ENCODE data around the gene HSPA12A.

Gene HSPA12A

DNA sequence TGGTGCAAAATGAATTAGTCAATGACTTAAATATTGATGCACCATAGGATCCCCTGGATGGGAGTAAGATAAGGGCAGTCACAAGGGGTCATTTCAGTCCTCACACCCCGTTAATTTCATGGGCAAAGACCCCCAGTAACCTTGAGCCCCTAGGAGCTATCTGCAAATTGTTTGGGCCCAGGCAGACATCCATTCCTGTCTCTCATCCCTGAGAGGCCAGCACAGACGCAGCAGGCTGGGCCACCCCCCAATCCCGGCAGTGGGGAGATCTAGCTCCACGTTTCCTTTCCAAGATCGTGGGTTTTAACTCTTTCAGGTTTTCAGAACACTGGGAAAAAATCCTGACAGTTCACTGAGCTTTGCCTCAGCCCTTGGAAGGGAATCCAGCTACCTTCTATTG is 81.5 kb downstream of the HSPA12A start:
- DNase-seq = no peak
- intact Hi-C loops (cut with DNase I; ENCODE audit: low total_unique reads) = no loop called here
- H3K27me3 ChIP-seq = no peaks in the 10 kb centered on the region
- TF ChIP-seq, protein P1, sequence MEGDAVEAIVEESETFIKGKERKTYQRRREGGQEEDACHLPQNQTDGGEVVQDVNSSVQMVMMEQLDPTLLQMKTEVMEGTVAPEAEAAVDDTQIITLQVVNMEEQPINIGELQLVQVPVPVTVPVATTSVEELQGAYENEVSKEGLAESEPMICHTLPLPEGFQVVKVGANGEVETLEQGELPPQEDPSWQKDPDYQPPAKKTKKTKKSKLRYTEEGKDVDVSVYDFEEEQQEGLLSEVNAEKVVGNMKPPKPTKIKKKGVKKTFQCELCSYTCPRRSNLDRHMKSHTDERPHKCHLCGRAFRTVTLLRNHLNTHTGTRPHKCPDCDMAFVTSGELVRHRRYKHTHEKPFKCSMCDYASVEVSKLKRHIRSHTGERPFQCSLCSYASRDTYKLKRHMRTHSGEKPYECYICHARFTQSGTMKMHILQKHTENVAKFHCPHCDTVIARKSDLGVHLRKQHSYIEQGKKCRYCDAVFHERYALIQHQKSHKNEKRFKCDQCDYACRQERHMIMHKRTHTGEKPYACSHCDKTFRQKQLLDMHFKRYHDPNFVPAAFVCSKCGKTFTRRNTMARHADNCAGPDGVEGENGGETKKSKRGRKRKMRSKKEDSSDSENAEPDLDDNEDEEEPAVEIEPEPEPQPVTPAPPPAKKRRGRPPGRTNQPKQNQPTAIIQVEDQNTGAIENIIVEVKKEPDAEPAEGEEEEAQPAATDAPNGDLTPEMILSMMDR (IDR thresholded peaks at IDR 0.05) = no peak
- no peak overlapping the region for H3K4me3 ChIP-seq
- no peaks in the 10 kb centered on the region for H3K36me3 ChIP-seq
- H3K27ac ChIP-seq = no peak overlapping the region
- peaks cover 0 to 6% (median under 1%) of the 10 kb centered on the region in 4 donors for H3K4me1 ChIP-seq
- H3K9me3 ChIP-seq = no peaks in the 10 kb centered on the region

GRCh38 chr10:116659049-116659670 is 83.2 kb downstream of the HSPA12A start:
- Histone ChIP-seq H3K4me3 (no peak overlapping the region), H3K36me3 (no peaks in the 10 kb centered on the region), H3K27me3 (peaks cover 0 to 12% of the 10 kb centered on the region in 2 donors), H3K4me1 (no peaks in the 10 kb centered on the region), H3K27ac (no peak overlapping the region), H3K9me3 (no peaks in the 10 kb centered on the region)
- DNase-seq = no peak
- intact Hi-C loops (cut with DNase I; ENCODE audit: low total_unique reads) = no loop called here
- TF ChIP-seq, protein P1 (IDR thresholded peaks at IDR 0.05) = no peak

DNA sequence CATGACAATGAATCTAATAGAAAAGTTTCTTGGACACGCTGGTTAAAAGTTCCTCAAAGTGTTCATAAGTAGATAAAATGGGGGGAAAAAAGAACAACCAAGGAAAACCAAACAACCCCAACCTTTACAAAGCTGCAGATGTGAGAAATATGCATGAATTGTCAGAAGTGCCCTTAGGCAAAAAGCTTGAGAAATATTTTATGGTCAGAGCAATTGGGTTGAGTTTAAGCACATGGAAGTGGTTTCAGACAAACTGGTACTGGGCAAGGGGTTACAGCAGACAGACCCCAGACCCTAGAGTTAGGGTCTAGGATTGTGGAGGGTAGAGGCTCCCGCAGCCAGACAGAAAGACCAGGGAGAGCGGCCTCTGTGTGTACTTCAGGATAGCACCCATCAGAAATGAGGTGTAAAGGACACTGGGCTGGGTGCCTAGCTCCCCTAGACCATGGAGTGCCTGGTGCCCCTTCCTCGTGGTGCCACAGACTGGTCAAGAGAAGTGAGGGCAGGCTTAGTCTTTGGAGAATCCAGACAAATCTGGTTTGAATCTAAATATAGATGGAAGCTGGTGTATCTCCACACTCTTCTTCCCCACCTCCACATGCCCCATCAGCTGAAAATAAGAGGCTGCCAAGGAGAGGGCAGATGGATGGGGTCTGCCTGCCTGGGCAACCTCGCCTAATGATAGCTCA is 84.4 kb downstream of the HSPA12A start:
- Histone ChIP-seq H3K4me1 (no peaks in the 10 kb centered on the region), H3K36me3 (no peaks in the 10 kb centered on the region), H3K4me3 (no peak overlapping the region), H3K27ac (no peak overlapping the region), H3K27me3 (peaks cover 0 to 12% of the 10 kb centered on the region in 2 donors), H3K9me3 (no peaks in the 10 kb centered on the region)
- intact Hi-C loops (cut with DNase I; ENCODE audit: low total_unique reads) = no loop called here
- TF ChIP-seq, protein P1 (IDR thresholded peaks at IDR 0.05) = no peak
- no peak for DNase-seq

DNA sequence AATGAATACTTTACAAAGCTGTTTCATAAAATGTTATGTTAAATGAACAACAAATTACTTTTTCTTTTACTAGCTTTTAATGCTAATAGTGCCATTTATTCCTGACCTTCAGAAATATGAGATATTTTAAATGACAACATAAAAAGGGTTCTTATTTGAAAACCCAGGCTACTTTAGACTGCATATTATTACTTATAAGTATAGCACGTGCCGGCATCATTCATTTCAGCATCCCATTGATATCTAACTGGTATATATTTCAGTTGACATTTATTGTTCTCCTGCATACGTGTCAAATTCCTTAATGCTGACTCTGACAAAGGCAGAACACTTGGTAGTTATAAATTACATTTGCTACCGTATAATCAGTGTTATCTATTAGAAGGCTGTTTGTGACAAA is 86.3 kb downstream of the HSPA12A start:
- Histone ChIP-seq H3K27me3 (peaks cover 0 to 12% of the 10 kb centered on the region in 2 donors), H3K4me1 (no peaks in the 10 kb centered on the region), H3K36me3 (no peaks in the 10 kb centered on the region), H3K4me3 (no peak overlapping the region), H3K27ac (no peak overlapping the region), H3K9me3 (no peaks in the 10 kb centered on the region)
- intact Hi-C loops (cut with DNase I; ENCODE audit: low total_unique reads) = no loop called here
- TF ChIP-seq, protein P1 (IDR thresholded peaks at IDR 0.05) = no peak
- DNase-seq = no peak

DNA sequence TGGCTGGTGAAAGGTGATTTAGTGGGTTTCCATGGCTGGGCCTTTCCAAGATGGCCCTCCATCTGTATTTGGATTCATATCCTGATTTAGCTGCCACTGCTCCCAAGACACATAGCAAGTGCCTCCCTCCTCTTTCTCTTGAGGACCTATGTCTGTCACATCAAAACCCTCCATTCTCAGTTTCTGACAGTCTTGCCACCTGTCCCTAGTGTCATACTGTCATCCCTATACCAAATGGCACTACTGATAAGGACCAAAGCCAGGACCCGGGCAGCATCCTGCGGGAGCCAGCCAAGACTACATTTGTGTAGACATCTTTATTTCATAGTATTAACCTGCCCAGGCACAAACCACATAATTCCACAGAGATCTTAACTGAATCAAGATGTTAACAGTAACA is 86.8 kb downstream of the HSPA12A start:
- Histone ChIP-seq H3K4me3 (no peak overlapping the region), H3K27me3 (peaks cover 0 to 12% of the 10 kb centered on the region in 2 donors), H3K9me3 (no peaks in the 10 kb centered on the region), H3K4me1 (no peaks in the 10 kb centered on the region), H3K27ac (no peak overlapping the region), H3K36me3 (no peaks in the 10 kb centered on the region)
- intact Hi-C loops (cut with DNase I; ENCODE audit: low total_unique reads) = no loop called here
- no peak for DNase-seq
- TF ChIP-seq, protein P1 (IDR thresholded peaks at IDR 0.05) = no peak
